Stomach (tissue), 9 donors: ENCODE results near the gene MET. TPM values are rescaled to one million over a fixed set of nuclear protein-coding genes. Genes with fewer than 3 reads are reported as not detected.

ENCODE experiments used
- DNase-seq, 2 donors: peaks; one replicate each; pipeline versions ENCODE4 v3.0.0 to v3.0.0-alpha.2; 2013 to 2019
- H3K27ac ChIP-seq, 5 donors: fragments of 200-600 bp in 4 of 5; sonication (generic) in 4 of 5; one replicate each; pipeline ENCODE4 v1.5.1; 2013 to 2019; ENCODE audit warnings: mild to moderate bottlenecking in 1 of 5, moderate library complexity in 1 of 5
- H3K27me3 ChIP-seq, 3 donors: fragments of 200-600 bp; sonication (generic); one replicate each; pipeline ENCODE4 v1.5.1; 2017 to 2019; ENCODE audit warnings: mixed run types in 1 of 3
- H3K36me3 ChIP-seq, 4 donors: fragments of 200-600 bp; sonication (generic); 1 replicate in 3 of 4; 2 replicates in 1 of 4; pipeline ENCODE4 v1.5.1; 2016 to 2019
- H3K4me1 ChIP-seq, 4 donors: fragments of 200-600 bp; sonication (generic); one replicate each; pipeline ENCODE4 v1.5.1; 2016 to 2019
- H3K4me3 ChIP-seq, 4 donors: fragments of 200-600 bp; sonication (generic) in 3 of 4; one replicate each; pipeline ENCODE4 v1.5.1; 2016 to 2019; ENCODE audit warnings: mild to moderate bottlenecking in 1 of 4
- H3K9me3 ChIP-seq, 4 donors: fragments of 200-600 bp; sonication (generic); one replicate each; pipeline ENCODE4 v1.5.1; 2016 to 2019
- CTCF ChIP-seq, 7 experiments: fragments of 450-650 bp in 4 of 7; fragments of 200-600 bp in 3 of 7; sonication (generic) in 3 of 7; IDR thresholded peaks; one replicate each; pipeline ENCODE4 v1.5.1; 2016 to 2019; ENCODE audit warnings: antibody characterized with exemption in 7 of 7, control low read depth in 2 of 7, mild to moderate bottlenecking in 1 of 7
- EP300 ChIP-seq: sonication (generic); formaldehyde crosslinking; IDR thresholded peaks from one replicate; pipeline ENCODE4 v1.6.1; 2017; ENCODE audit warnings: antibody characterized with exemption
- POLR2A ChIP-seq, 4 donors: fragments of 450-650 bp; IDR thresholded peaks; one replicate each; pipeline ENCODE4 v1.6.1; 2016; ENCODE audit warnings: antibody characterized with exemption in 4 of 4, control low read depth in 2 of 4, mild to moderate bottlenecking in 1 of 4, moderate library complexity in 1 of 4
- POLR2AphosphoS5 ChIP-seq, 3 donors: sonication (generic); formaldehyde crosslinking; IDR thresholded peaks; one replicate each; pipeline ENCODE4 v1.6.1; 2016; ENCODE audit warnings: antibody characterized with exemption in 3 of 3
- WGBS, 5 donors: extraction: QIAGEN DNeasy Blood & Tissue Kit in 3 of 5; methylation state at CpG; one replicate each; pipeline versions ENCODE4 v1.1.5 to v1.1.7; 2013 to 2018; 5-methylcytosine and 5-hydroxymethylcytosine counted together
- intact Hi-C: fragments of 100-400 bp; cut with DNase I; formaldehyde crosslinking; loops from one replicate; pipeline ENCODE4 v1.15.1; 2023; ENCODE audit warnings: low total_unique reads
- polyA plus RNA-seq, 3 donors: library from polyadenylated mRNA; stranded (reverse); fragments of 200-250 nt; gene quantifications; one replicate each; pipeline ENCODE4 v1.2.3, GENCODE V29; 2013
- total RNA-seq, 5 donors: library from RNA; depleted of rRNA; stranded (reverse); fragments of >200 nt; gene quantifications; one replicate each; pipeline versions ENCODE4 v1.1.0 to v1.2.3, GENCODE V29; 2014 to 2016
- donor health status: healthy with polysubstance abuse.
- donor health status: Bipolar disorder and iron deficiency.
- donor health status: healthy.

The MET gene
- total and polyA plus RNA-seq, 8 donors: 0.58 to 36.2 (median 4.3) TPM

GRCh38 chr7:116698396-116698795 lies 26.4 kb downstream of the MET start:
- Histone ChIP-seq H3K27ac (no peak overlapping the region), H3K4me1 (peaks cover 0 to 2% (median under 1%) of the 10 kb centered on the region in 4 donors), H3K9me3 (no peaks in the 10 kb centered on the region), H3K36me3 (peaks cover 0 to 10% (median 4%) of the 10 kb centered on the region in 4 donors), H3K27me3 (no peaks in the 10 kb centered on the region), H3K4me3 (no peak overlapping the region)
- intact Hi-C loops: no loop called here
- 71 to 85% (median 80%) methylated on average over 2 of the region's 2 CpGs for WGBS, 5 donors
- no peak for DNase-seq
- TF ChIP-seq CTCF (IDR thresholded peaks at IDR 0.05): no peak
- TF ChIP-seq POLR2AphosphoS5 (IDR thresholded peaks at IDR 0.05): no peak
- no peak for TF ChIP-seq EP300
- no peak for TF ChIP-seq POLR2A (IDR thresholded peaks at IDR 0.05)

GRCh38 chr7:116698930-116699721 lies 27.1 kb downstream of the MET start:
- H3K27me3 ChIP-seq: no peaks in the 10 kb centered on the region
- H3K36me3 ChIP-seq: peaks cover 0 to 10% (median 4%) of the 10 kb centered on the region in 4 donors
- no peak overlapping the region for H3K27ac ChIP-seq
- H3K9me3 ChIP-seq: no peaks in the 10 kb centered on the region
- intact Hi-C loops: no loop called here
- 86 to 90% (median 87%) methylated on average over 12 of the region's 12 CpGs for WGBS, 5 donors
- TF ChIP-seq POLR2AphosphoS5 (IDR thresholded peaks at IDR 0.05) (no peak), POLR2A (IDR thresholded peaks at IDR 0.05) (no peak), CTCF (IDR thresholded peaks at IDR 0.05) (no peak), EP300 (no peak)
- DNase-seq: no peak
- no peak overlapping the region for H3K4me3 ChIP-seq
- H3K4me1 ChIP-seq: no peaks in the 10 kb centered on the region

DNA sequence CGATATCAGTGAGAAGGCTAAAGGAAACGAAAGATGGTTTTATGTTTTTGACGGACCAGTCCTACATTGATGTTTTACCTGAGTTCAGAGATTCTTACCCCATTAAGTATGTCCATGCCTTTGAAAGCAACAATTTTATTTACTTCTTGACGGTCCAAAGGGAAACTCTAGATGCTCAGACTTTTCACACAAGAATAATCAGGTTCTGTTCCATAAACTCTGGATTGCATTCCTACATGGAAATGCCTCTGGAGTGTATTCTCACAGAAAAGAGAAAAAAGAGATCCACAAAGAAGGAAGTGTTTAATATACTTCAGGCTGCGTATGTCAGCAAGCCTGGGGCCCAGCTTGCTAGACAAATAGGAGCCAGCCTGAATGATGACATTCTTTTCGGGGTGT lies 27.7 kb downstream of the MET start:
- Histone ChIP-seq H3K4me3 (no peak overlapping the region), H3K4me1 (no peaks in the 10 kb centered on the region), H3K27me3 (no peaks in the 10 kb centered on the region), H3K36me3 (peaks cover 0 to 10% (median 4%) of the 10 kb centered on the region in 4 donors), H3K27ac (no peak overlapping the region), H3K9me3 (no peaks in the 10 kb centered on the region)
- TF ChIP-seq CTCF (IDR thresholded peaks at IDR 0.05): no peak
- no peak for TF ChIP-seq POLR2AphosphoS5 (IDR thresholded peaks at IDR 0.05)
- no peak for TF ChIP-seq POLR2A (IDR thresholded peaks at IDR 0.05)
- TF ChIP-seq EP300: no peak
- WGBS, 5 donors: 92 to 94% (median 93%) methylated on average over 6 of the region's 6 CpGs
- intact Hi-C loops: no loop called here
- no peak for DNase-seq

GRCh38 chr7:116702046-116702785 lies 30.2 kb downstream of the MET start:
- 72 to 87% (median 79%) methylated on average over 2 of the region's 2 CpGs for WGBS, 5 donors
- no peaks in the 10 kb centered on the region for H3K9me3 ChIP-seq
- DNase-seq: no peak
- H3K27ac ChIP-seq: no peak overlapping the region
- intact Hi-C loops: no loop called here
- H3K4me1 ChIP-seq: peaks cover 0 to 3% (median 0%) of the 10 kb centered on the region in 4 donors
- H3K36me3 ChIP-seq: peaks cover 0 to 8% (median 3%) of the 10 kb centered on the region in 4 donors
- H3K27me3 ChIP-seq: no peaks in the 10 kb centered on the region
- H3K4me3 ChIP-seq: no peak overlapping the region
- no peak for TF ChIP-seq POLR2A (IDR thresholded peaks at IDR 0.05)
